Smooth muscle cell (in vitro differentiated cells): ENCODE data around the gene STAT5B. TPM values are rescaled to one million over a fixed set of nuclear protein-coding genes. Genes with fewer than 3 reads are reported as not detected.
"Not testable (repeated sequence)": the region's sequence is repeated elsewhere in the genome, so short reads cannot be mapped to it uniquely, and the experiment has no call there.

Experiments
- DNase-seq: peaks from one replicate; lab custom pipeline; 2025; ENCODE audit not compliant: unreplicated experiment; lab: John Stamatoyannopoulos, UW
- H2AFZ ChIP-seq: fragments of 200-600 bp; sonication (generic); 2 replicates; pipeline ENCODE4 v1.6.0; 2016; ENCODE audit warnings: antibody characterized with exemption, low read depth, mild to moderate bottlenecking
- H3F3A ChIP-seq: fragments of 200-600 bp; sonication (generic); 2 replicates; pipeline ENCODE4 v1.6.0; 2017; ENCODE audit warnings: antibody characterized with exemption, low read depth
- H3K27ac ChIP-seq: fragments of 200-600 bp; sonication (generic); 2 replicates; pipeline ENCODE4 v1.5.1; 2016; ENCODE audit warnings: low read depth, mild to moderate bottlenecking
- H3K27me3 ChIP-seq: fragments of 200-600 bp; sonication (generic); 2 replicates; pipeline ENCODE4 v1.6.1; 2016; ENCODE audit warnings: low read depth, mild to moderate bottlenecking
- H3K36me3 ChIP-seq: fragments of 200-600 bp; sonication (generic); 2 replicates; pipeline ENCODE4 v1.5.1; 2016; ENCODE audit warnings: low read depth
- H3K4me1 ChIP-seq: fragments of 200-600 bp; sonication (generic); 2 replicates; pipeline ENCODE4 v1.5.1; 2016; ENCODE audit warnings: low read depth
- H3K4me2 ChIP-seq: fragments of 200-600 bp; sonication (generic); 2 replicates; pipeline ENCODE4 v1.6.0; 2016; ENCODE audit warnings: mild to moderate bottlenecking
- H3K4me3 ChIP-seq: fragments of 200-600 bp; sonication (generic); 2 replicates; pipeline ENCODE4 v1.5.1; 2016; ENCODE audit warnings: mild to moderate bottlenecking
- H3K79me2 ChIP-seq: fragments of 200-600 bp; sonication (generic); 2 replicates; pipeline ENCODE4 v1.6.0; 2016; ENCODE audit warnings: low read depth, mild to moderate bottlenecking
- H3K9ac ChIP-seq: fragments of 200-600 bp; sonication (generic); 2 replicates; pipeline ENCODE4 v1.6.0; 2016; ENCODE audit warnings: low read depth
- H3K9me3 ChIP-seq: fragments of 200-600 bp; sonication (generic); replicated peaks from 2 replicates; pipeline ENCODE4 v1.5.1; 2016; ENCODE audit warnings: low read depth
- H4K20me1 ChIP-seq: fragments of 200-600 bp; sonication (generic); 2 replicates; pipeline ENCODE4 v1.6.0; 2016; ENCODE audit warnings: low read depth
- CTCF ChIP-seq: fragments of 200-600 bp; sonication (generic); IDR thresholded peaks from 2 replicates; pipeline ENCODE4 v1.5.1; 2017; ENCODE audit warnings: borderline replicate concordance, mild to moderate bottlenecking, antibody characterized with exemption; ENCODE audit not compliant: insufficient read depth, poor library complexity, severe bottlenecking
- WGBS: methylation state at CpG from one replicate; pipeline ENCODE4 v1.1.7; 2016; ENCODE audit warnings: low lambda C conversion rate; 5-methylcytosine and 5-hydroxymethylcytosine counted together
- polyA plus RNA-seq: library from polyadenylated mRNA; unstranded; fragments of >200 nt; fragmentation: Nextera tagmentation; extraction: Ambion mirVana; gene quantifications from 2 replicates; pipeline ENCODE4 v1.2.1, GENCODE V29; 2016
- total RNA-seq: library from RNA; depleted of rRNA; stranded (reverse); fragments of >200 nt; gene quantifications from 2 replicates; pipeline ENCODE4 v1.2.3, GENCODE V29; 2014

Gene STAT5B
- total and polyA plus RNA-seq, 2 experiments from 2014 or later = 10.7 to 12.4 TPM

DNA sequence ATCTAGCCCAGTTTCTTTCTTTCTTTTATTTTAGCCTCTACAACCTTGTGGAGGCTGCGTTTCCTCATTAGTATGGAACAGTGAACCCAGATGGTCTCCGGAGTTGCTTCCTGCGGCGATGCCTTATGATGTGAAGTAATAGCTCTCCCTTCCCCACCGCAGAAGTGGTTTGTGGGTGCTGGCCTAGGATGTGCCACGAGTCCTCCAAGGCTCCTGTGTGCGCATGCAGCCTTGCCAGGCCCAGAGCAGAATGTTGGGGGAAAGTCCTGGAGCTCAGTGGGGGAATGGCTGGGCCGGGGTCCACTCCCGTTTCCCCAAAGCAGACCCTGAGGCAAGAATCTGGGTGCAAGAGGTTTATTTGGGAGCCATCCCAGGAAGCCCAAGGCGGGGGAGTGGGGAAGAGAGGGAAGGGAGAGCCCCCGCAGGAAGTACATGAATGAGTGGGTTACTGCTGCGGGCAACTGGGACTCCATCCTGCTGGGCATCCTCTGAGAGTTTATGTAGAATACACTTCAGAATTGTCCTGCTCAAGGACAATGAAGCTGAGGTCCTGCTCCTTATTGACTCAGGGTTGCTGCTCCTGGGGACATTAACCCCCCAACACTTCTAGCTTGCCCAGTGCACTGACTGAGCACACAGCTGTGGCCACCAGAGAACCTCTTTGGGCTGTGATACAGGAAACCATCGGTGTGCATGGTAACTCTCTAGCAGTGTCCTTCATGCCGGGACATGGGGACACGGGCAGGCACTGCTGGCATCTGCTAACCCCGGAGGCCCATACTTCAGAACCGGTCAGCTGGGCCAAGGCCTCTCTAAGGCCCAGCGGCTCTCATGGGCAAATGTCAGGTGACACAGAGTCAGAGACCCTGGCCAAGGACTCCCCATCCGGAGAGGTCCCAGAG, 87.2 kb downstream of the STAT5B start:
- Histone ChIP-seq H4K20me1 (no peaks in the 10 kb centered on the region), H3K4me2 (no peak overlapping the region), H3K9me3 (no peaks in the 10 kb centered on the region), H3F3A (no peaks in the 10 kb centered on the region), H3K4me3 (no peak overlapping the region), H3K27me3 (no peaks in the 10 kb centered on the region), H3K4me1 (peaks cover 10% of the 10 kb centered on the region), H3K27ac (no peak overlapping the region), H2AFZ (no peak overlapping the region), H3K9ac (no peak overlapping the region), H3K36me3 (no peaks in the 10 kb centered on the region), H3K79me2 (no peaks in the 10 kb centered on the region)
- DNase-seq = no peak
- TF ChIP-seq CTCF = no peak
- 92% methylated on average over 19 of the region's 19 CpGs for WGBS

GRCh38 chr17:42187833-42188232, 88.4 kb downstream of the STAT5B start:
- no peak overlapping the region for H2AFZ ChIP-seq
- 98% methylated on average over 2 of the region's 2 CpGs for WGBS

GRCh38 chr17:42186191-42186590, 90.0 kb downstream of the STAT5B start:
- H3K36me3 ChIP-seq, H3F3A ChIP-seq: not testable (repeated sequence)

More at GRCh38 chr17:42187833-42188232, 88.4 kb downstream of the STAT5B start:
- Histone ChIP-seq H3K79me2 (no peaks in the 10 kb centered on the region), H3F3A (no peaks in the 10 kb centered on the region), H3K4me1 (peaks cover 15% of the 10 kb centered on the region), H3K4me3 (no peak overlapping the region), H3K27me3 (peaks cover 1% of the 10 kb centered on the region), H3K4me2 (no peak overlapping the region), H3K36me3 (no peaks in the 10 kb centered on the region), H4K20me1 (no peaks in the 10 kb centered on the region), H3K27ac (no peak overlapping the region), H3K9ac (no peak overlapping the region), H3K9me3 (no peaks in the 10 kb centered on the region)
- DNase-seq = no peak
- no peak for TF ChIP-seq CTCF

DNA sequence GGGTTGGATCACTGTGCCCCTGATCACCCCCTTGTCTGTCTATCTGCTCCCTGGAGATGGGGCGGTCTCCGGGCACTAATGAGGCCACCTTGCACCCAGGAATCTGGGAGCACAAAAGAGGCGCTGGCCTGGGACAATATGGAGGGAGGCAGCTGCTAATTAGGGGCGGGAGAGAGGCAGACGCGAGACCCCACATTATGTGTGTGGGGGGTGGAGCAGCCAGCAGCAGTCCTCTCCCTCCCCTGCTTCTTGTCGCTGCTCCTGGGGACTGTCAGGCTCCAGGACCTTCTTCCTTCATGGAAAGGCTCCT, 90.6 kb downstream of the STAT5B start:
- H3K79me2 ChIP-seq = no peaks in the 10 kb centered on the region
- no peak overlapping the region for H2AFZ ChIP-seq
- no peak for DNase-seq
- no peak overlapping the region for H3K4me3 ChIP-seq
- TF ChIP-seq CTCF = no peak
- H3K27ac ChIP-seq = no peak overlapping the region
- no peaks in the 10 kb centered on the region for H3K9me3 ChIP-seq
- peaks cover 24% of the 10 kb centered on the region for H3K27me3 ChIP-seq
- 83% methylated on average over 7 of the region's 7 CpGs for WGBS
- no peaks in the 10 kb centered on the region for H4K20me1 ChIP-seq
- no peak overlapping the region for H3K4me2 ChIP-seq
- H3F3A ChIP-seq = no peaks in the 10 kb centered on the region
- H3K4me1 ChIP-seq = peaks cover 15% of the 10 kb centered on the region
- H3K36me3 ChIP-seq = no peaks in the 10 kb centered on the region
- no peak overlapping the region for H3K9ac ChIP-seq

More at GRCh38 chr17:42186191-42186590, 90.0 kb downstream of the STAT5B start:
- not testable (repeated sequence) for H3K9ac ChIP-seq, H3K9me3 ChIP-seq, H3K4me2 ChIP-seq, H2AFZ ChIP-seq, H3K79me2 ChIP-seq, H4K20me1 ChIP-seq, H3K4me3 ChIP-seq, H3K27ac ChIP-seq, DNase-seq
- peaks cover 15% of the 10 kb centered on the region for H3K4me1 ChIP-seq
- H3K27me3 ChIP-seq = peaks cover 18% of the 10 kb centered on the region
- WGBS = 87% methylated on average over 5 of the region's 5 CpGs
